Neural cell (in vitro differentiated cells): Measurements from ENCODE around the gene C10orf53. TPM values are rescaled to one million over a fixed set of nuclear protein-coding genes. Genes with fewer than 3 reads are reported as not detected.

Experiments
- H2AFZ ChIP-seq: fragments of 200-600, 300-800 bp; sonication (generic), shearing (Covaris generic); 2 replicates; pipeline ENCODE4 v1.6.0; 2014; ENCODE audit warnings: low read depth, mild to moderate bottlenecking, antibody characterized with exemption, low read length, moderate library complexity
- H3F3A ChIP-seq: fragments of 200-600 bp; shearing (Covaris generic); 2 replicates; pipeline ENCODE4 v1.6.1; 2016; ENCODE audit warnings: mild to moderate bottlenecking, moderate library complexity, mixed read lengths, antibody characterized with exemption, low read length; ENCODE audit not compliant: insufficient read depth, poor library complexity, severe bottlenecking
- H3K27ac ChIP-seq: fragments of 200-600, 300-800 bp; sonication (generic), shearing (Covaris generic); 2 replicates; pipeline ENCODE4 v1.5.1; 2014; ENCODE audit warnings: mild to moderate bottlenecking, low read length, moderate library complexity
- H3K27me3 ChIP-seq: fragments of 300-800, 200-600 bp; sonication (generic), shearing (Covaris generic); 2 replicates; pipeline ENCODE4 v1.6.0; 2014; ENCODE audit warnings: mild to moderate bottlenecking, low read depth, low read length, moderate library complexity; ENCODE audit not compliant: insufficient read depth
- H3K36me3 ChIP-seq: fragments of 300-800, 200-600 bp; sonication (generic), shearing (Covaris generic); 2 replicates; pipeline ENCODE4 v1.5.1; 2014; ENCODE audit warnings: mild to moderate bottlenecking, antibody characterized with exemption, low read length, moderate library complexity; ENCODE audit not compliant: insufficient read depth
- H3K4me2 ChIP-seq: fragments of 300-800, 200-600 bp; sonication (generic), shearing (Covaris generic); 2 replicates; pipeline ENCODE4 v1.6.0; 2014; ENCODE audit warnings: mild to moderate bottlenecking, low read length
- H3K4me3 ChIP-seq: fragments of 300-800, 200-600 bp; sonication (generic), shearing (Covaris generic); 2 replicates; pipeline ENCODE4 v1.5.1; 2014; ENCODE audit warnings: mild to moderate bottlenecking, low read length, moderate library complexity
- H3K79me2 ChIP-seq: fragments of 200-600 bp; shearing (Covaris generic); replicated peaks from 2 replicates; pipeline ENCODE4 v1.6.0; 2014; ENCODE audit warnings: mild to moderate bottlenecking, low read length, moderate library complexity; ENCODE audit not compliant: insufficient read depth
- H3K9ac ChIP-seq: fragments of 300-800, 200-600 bp; sonication (generic), shearing (Covaris generic); 2 replicates; pipeline ENCODE4 v1.6.1; 2016; ENCODE audit warnings: mild to moderate bottlenecking, low read length, mixed read lengths
- H3K9me2 ChIP-seq: fragments of 200-600 bp; shearing (Covaris generic); 2 replicates; pipeline ENCODE4 v1.6.1; 2016; ENCODE audit warnings: mild to moderate bottlenecking, low read length, mixed read lengths; ENCODE audit not compliant: insufficient read depth
- H3K9me3 ChIP-seq: fragments of 200-600, 300-800 bp; sonication (generic), shearing (Covaris generic); 2 replicates; pipeline ENCODE4 v1.6.1; 2016; ENCODE audit warnings: mild to moderate bottlenecking, mixed run types, low read length, moderate library complexity, mixed read lengths
- H4K20me1 ChIP-seq: fragments of 200-600 bp; shearing (Covaris generic); 2 replicates; pipeline ENCODE4 v1.6.1; 2016; ENCODE audit warnings: mild to moderate bottlenecking, mixed run types; ENCODE audit not compliant: insufficient read depth
- EP300 ChIP-seq: fragments of 450-650 bp; conservative IDR thresholded peaks from 2 replicates; pipeline ENCODE4 v1.6.1; 2014; ENCODE audit warnings: antibody characterized with exemption, mild to moderate bottlenecking, moderate library complexity; ENCODE audit not compliant: poor library complexity, severe bottlenecking
- EZH2 ChIP-seq: fragments of 200-600, 300-800 bp; shearing (Covaris generic), sonication (generic); IDR thresholded peaks from 2 replicates; pipeline ENCODE4 v1.6.1; 2014; ENCODE audit warnings: antibody characterized with exemption, low read length, borderline replicate concordance, mild to moderate bottlenecking; ENCODE audit not compliant: insufficient read depth, poor library complexity, severe bottlenecking
- MXI1 ChIP-seq: fragments of 450-650 bp; conservative IDR thresholded peaks from 2 replicates; pipeline ENCODE4 v1.6.1; 2014; ENCODE audit warnings: antibody characterized with exemption, mild to moderate bottlenecking; ENCODE audit not compliant: poor library complexity, severe bottlenecking
- POLR2AphosphoS5 ChIP-seq: IDR thresholded peaks from 2 replicates; pipeline ENCODE4 v1.6.1; 2012
- RAD21 ChIP-seq: fragments of 450-650 bp; conservative IDR thresholded peaks from 2 replicates; pipeline ENCODE4 v1.6.1; 2014; ENCODE audit warnings: antibody characterized with exemption, mild to moderate bottlenecking, moderate library complexity
- SMC3 ChIP-seq: fragments of 450-650 bp; conservative IDR thresholded peaks from 2 replicates; pipeline ENCODE4 v1.6.1; 2014; ENCODE audit warnings: antibody characterized with exemption, mild to moderate bottlenecking, moderate library complexity; ENCODE audit not compliant: poor library complexity
- TAF1 ChIP-seq: IDR thresholded peaks from 2 replicates; pipeline ENCODE4 v1.6.1; 2012; ENCODE audit warnings: low read depth
- polyA plus RNA-seq: library from polyadenylated mRNA; depleted of rRNA; stranded (reverse); fragments of >200 nt; gene quantifications from 2 replicates; pipeline ENCODE4 v1.2.3, GENCODE V29; 2014
- TF ChIP-seq, protein P1 (sequence below): IDR thresholded peaks from 2 replicates; pipeline ENCODE4 v1.6.1; 2012; ENCODE audit warnings: borderline replicate concordance
- TF ChIP-seq, protein P2 (sequence below): fragments of 450-650 bp; IDR thresholded peaks from 2 replicates; pipeline ENCODE4 v1.5.1; 2014; ENCODE audit warnings: antibody characterized with exemption, mild to moderate bottlenecking, moderate library complexity; ENCODE audit not compliant: poor library complexity, severe bottlenecking

The C10orf53 gene
- polyA plus RNA-seq, 1 donor from 2014 or later = not detected

DNA sequence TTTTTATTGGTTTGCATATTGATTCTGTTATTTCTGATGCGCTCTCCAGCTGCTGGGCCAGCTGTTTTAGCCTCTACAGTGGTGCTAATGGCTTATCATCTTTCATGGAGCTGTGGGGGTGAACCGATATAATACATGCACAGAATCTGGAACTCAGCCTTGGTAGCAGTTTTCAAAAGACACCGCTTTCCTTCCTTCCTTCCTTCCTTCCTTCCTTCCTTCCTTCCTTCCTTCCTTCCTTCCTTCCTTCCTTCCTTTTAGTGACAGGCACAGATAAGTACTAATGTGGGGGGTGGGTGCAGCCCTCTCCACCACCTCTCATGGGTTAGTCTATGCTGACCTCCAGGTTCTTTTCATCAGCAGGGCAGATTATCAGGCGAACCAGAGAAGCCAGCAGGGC is 31.9 kb upstream of the C10orf53 start:
- H3F3A ChIP-seq = no peaks in the 10 kb centered on the region
- no peaks in the 10 kb centered on the region for H3K9me3 ChIP-seq
- no peaks in the 10 kb centered on the region for H3K36me3 ChIP-seq
- no peaks in the 10 kb centered on the region for H4K20me1 ChIP-seq
- H3K27me3 ChIP-seq = no peaks in the 10 kb centered on the region
- no peak overlapping the region for H3K4me2 ChIP-seq
- no peak for TF ChIP-seq MXI1
- TF ChIP-seq, protein P1, sequence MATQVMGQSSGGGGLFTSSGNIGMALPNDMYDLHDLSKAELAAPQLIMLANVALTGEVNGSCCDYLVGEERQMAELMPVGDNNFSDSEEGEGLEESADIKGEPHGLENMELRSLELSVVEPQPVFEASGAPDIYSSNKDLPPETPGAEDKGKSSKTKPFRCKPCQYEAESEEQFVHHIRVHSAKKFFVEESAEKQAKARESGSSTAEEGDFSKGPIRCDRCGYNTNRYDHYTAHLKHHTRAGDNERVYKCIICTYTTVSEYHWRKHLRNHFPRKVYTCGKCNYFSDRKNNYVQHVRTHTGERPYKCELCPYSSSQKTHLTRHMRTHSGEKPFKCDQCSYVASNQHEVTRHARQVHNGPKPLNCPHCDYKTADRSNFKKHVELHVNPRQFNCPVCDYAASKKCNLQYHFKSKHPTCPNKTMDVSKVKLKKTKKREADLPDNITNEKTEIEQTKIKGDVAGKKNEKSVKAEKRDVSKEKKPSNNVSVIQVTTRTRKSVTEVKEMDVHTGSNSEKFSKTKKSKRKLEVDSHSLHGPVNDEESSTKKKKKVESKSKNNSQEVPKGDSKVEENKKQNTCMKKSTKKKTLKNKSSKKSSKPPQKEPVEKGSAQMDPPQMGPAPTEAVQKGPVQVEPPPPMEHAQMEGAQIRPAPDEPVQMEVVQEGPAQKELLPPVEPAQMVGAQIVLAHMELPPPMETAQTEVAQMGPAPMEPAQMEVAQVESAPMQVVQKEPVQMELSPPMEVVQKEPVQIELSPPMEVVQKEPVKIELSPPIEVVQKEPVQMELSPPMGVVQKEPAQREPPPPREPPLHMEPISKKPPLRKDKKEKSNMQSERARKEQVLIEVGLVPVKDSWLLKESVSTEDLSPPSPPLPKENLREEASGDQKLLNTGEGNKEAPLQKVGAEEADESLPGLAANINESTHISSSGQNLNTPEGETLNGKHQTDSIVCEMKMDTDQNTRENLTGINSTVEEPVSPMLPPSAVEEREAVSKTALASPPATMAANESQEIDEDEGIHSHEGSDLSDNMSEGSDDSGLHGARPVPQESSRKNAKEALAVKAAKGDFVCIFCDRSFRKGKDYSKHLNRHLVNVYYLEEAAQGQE = no peak
- TF ChIP-seq SMC3 = no peak
- no peak for TF ChIP-seq TAF1
- no peak for TF ChIP-seq EZH2
- no peak for TF ChIP-seq EP300
- no peak for TF ChIP-seq POLR2AphosphoS5
- no peak for TF ChIP-seq RAD21
- H3K27ac ChIP-seq = no peak overlapping the region
- no peak overlapping the region for H3K9ac ChIP-seq
- no peaks in the 10 kb centered on the region for H3K79me2 ChIP-seq
- no peak overlapping the region for H3K4me3 ChIP-seq
- H3K9me2 ChIP-seq = no peaks in the 10 kb centered on the region
- H2AFZ ChIP-seq = no peak overlapping the region

DNA sequence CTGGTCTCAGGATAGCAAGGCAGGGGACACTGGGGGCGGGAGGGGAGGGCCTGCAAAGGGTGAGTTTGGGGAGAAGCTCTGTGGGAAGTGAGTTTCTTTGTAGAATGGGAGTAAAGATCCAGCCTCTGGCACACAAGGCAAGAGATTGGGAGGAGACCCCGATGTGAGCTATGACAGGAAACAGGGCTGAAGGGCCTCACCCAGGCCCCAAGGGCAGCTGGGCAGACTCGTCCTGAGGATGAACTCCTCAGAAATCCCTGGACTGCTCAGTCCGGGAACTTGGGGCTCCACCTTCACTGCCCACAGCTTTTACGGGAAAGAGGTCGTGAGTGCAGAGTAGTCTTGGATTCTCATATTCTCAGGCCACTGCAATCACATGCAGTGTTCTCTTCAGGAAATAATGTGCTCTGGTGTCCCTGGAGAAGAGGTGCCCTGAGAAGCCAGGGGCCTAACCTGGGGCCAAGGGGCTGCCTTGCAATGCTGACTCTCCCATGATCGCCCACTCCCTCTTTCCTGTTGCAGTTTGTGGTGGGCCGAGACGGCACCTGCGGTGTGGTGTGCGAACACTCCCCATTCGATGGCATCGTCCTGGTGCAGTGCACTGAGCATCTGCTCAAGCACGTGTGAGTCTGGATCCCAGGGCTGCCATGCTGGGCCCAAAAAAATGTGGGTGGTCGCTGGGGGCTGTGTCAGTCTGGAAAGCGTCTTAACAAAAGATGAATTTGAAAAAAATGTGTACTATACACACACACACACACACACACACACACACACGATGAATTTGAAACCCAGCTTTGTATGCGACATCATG is 31.3 kb upstream of the C10orf53 start:
- no peak overlapping the region for H3K9ac ChIP-seq
- no peak overlapping the region for H2AFZ ChIP-seq
- H4K20me1 ChIP-seq = no peaks in the 10 kb centered on the region
- H3K4me3 ChIP-seq = no peak overlapping the region
- no peaks in the 10 kb centered on the region for H3K36me3 ChIP-seq
- TF ChIP-seq POLR2AphosphoS5 (no peak), TAF1 (no peak), SMC3 (no peak), RAD21 (no peak), MXI1 (no peak), EP300 (no peak), EZH2 (no peak)
- TF ChIP-seq, protein P2, sequence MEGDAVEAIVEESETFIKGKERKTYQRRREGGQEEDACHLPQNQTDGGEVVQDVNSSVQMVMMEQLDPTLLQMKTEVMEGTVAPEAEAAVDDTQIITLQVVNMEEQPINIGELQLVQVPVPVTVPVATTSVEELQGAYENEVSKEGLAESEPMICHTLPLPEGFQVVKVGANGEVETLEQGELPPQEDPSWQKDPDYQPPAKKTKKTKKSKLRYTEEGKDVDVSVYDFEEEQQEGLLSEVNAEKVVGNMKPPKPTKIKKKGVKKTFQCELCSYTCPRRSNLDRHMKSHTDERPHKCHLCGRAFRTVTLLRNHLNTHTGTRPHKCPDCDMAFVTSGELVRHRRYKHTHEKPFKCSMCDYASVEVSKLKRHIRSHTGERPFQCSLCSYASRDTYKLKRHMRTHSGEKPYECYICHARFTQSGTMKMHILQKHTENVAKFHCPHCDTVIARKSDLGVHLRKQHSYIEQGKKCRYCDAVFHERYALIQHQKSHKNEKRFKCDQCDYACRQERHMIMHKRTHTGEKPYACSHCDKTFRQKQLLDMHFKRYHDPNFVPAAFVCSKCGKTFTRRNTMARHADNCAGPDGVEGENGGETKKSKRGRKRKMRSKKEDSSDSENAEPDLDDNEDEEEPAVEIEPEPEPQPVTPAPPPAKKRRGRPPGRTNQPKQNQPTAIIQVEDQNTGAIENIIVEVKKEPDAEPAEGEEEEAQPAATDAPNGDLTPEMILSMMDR = no peak
- TF ChIP-seq, protein P1 = no peak
- no peaks in the 10 kb centered on the region for H3F3A ChIP-seq
- no peaks in the 10 kb centered on the region for H3K9me3 ChIP-seq
- H3K9me2 ChIP-seq = no peaks in the 10 kb centered on the region
- no peaks in the 10 kb centered on the region for H3K79me2 ChIP-seq
- H3K27me3 ChIP-seq = no peaks in the 10 kb centered on the region
- no peak overlapping the region for H3K27ac ChIP-seq
- H3K4me2 ChIP-seq = no peak overlapping the region
